KMS-11 (cell line): ENCODE results near the gene CENPA.

ENCODE experiments used
- H2AFZ ChIP-seq: fragments of 200-600 bp; sonication (generic); 2 replicates; pipeline ENCODE4 v1.6.1; 2016; ENCODE audit warnings: antibody characterized with exemption, mixed run types, low read depth
- H3K27ac ChIP-seq: fragments of 200-600 bp; sonication (generic); 2 replicates; pipeline ENCODE4 v1.6.1; 2016; ENCODE audit warnings: mild to moderate bottlenecking, mixed run types
- H3K27me3 ChIP-seq: fragments of 200-600 bp; sonication (generic); 2 replicates; pipeline ENCODE4 v1.6.1; 2017; ENCODE audit warnings: mild to moderate bottlenecking, low read depth, mixed run types, moderate library complexity; ENCODE audit not compliant: insufficient read depth
- H3K36me3 ChIP-seq: fragments of 200-600 bp; sonication (generic); 2 replicates; pipeline ENCODE4 v1.6.1; 2017; ENCODE audit warnings: mild to moderate bottlenecking, mixed run types; ENCODE audit not compliant: insufficient read depth
- H3K4me1 ChIP-seq: fragments of 200-600 bp; sonication (generic); 2 replicates; pipeline ENCODE4 v1.6.1; 2016; ENCODE audit warnings: mild to moderate bottlenecking, low read depth, mixed run types; ENCODE audit not compliant: poor library complexity, severe bottlenecking
- H3K4me2 ChIP-seq: fragments of 200-600 bp; sonication (generic); 2 replicates; pipeline ENCODE4 v1.7.0; 2016; ENCODE audit warnings: mild to moderate bottlenecking, mixed run types
- H3K4me3 ChIP-seq: fragments of 200-600 bp; sonication (generic); IDR thresholded peaks from 2 replicates; pipeline ENCODE4 v1.6.1; 2017; ENCODE audit warnings: low read depth, low read length, mixed read lengths; ENCODE audit not compliant: insufficient read depth
- H3K79me2 ChIP-seq: fragments of 200-600 bp; sonication (generic); 2 replicates; pipeline ENCODE4 v1.6.1; 2016; ENCODE audit warnings: low read depth, mixed run types; ENCODE audit not compliant: insufficient read depth
- H3K9ac ChIP-seq: fragments of 200-600 bp; sonication (generic); 2 replicates; pipeline ENCODE4 v1.6.1; 2016; ENCODE audit warnings: mild to moderate bottlenecking, mixed run types
- H4K20me1 ChIP-seq: fragments of 200-600 bp; sonication (generic); 2 replicates; pipeline ENCODE4 v1.6.1; 2016; ENCODE audit warnings: mild to moderate bottlenecking, mixed run types; ENCODE audit not compliant: insufficient read depth
- CTCF ChIP-seq: fragments of 200-600 bp; sonication (generic); conservative IDR thresholded peaks from 2 replicates; pipeline ENCODE4 v1.6.1; 2017; ENCODE audit warnings: low read depth, mild to moderate bottlenecking, antibody characterized with exemption, low read length, moderate library complexity, mixed read lengths

The CENPA gene

GRCh38 chr2:26785431-26786206 lies at the start of gene CENPA:
TSS of gene CENPA (plus strand) at chr2:26786056. CDS start at chr2:26786197, 141 bp downstream.
- Histone ChIP-seq H3K4me1 (peaks cover 15% of the 10 kb centered on the region), H3K4me3 (peak within 1 kb of the TSS; percentile 23), H3K27me3 (no peaks in the 10 kb centered on the region), H3K27ac (peak within 1 kb of the TSS; percentile 63), H3K9ac (peak within 1 kb of the TSS; percentile 73), H3K36me3 (no peaks in the 10 kb centered on the region; the same call in 1 of the 2 replicates), H3K79me2 (peaks cover 44% of the 10 kb centered on the region), H2AFZ (peak within 1 kb of the TSS; percentile 84), H4K20me1 (no peaks in the 10 kb centered on the region), H3K4me2 (peak within 1 kb of the TSS; percentile 76)
- peak; percentile 43 for TF ChIP-seq CTCF

GRCh38 chr2:26737221-26737620 lies 48.6 kb upstream of the CENPA start:
- H2AFZ ChIP-seq = no peak overlapping the region
- no peaks in the 10 kb centered on the region for H3K79me2 ChIP-seq
- no peaks in the 10 kb centered on the region for H3K4me1 ChIP-seq
- TF ChIP-seq CTCF = no peak
- no peaks in the 10 kb centered on the region for H4K20me1 ChIP-seq
- H3K9ac ChIP-seq = no peak overlapping the region
- no peak overlapping the region for H3K27ac ChIP-seq
- peaks cover 7% of the 10 kb centered on the region; the same call in 1 of the 2 replicates for H3K27me3 ChIP-seq
- H3K36me3 ChIP-seq = no peaks in the 10 kb centered on the region
- H3K4me2 ChIP-seq = no peak overlapping the region
- no peak overlapping the region for H3K4me3 ChIP-seq

GRCh38 chr2:26738481-26738880 lies 47.4 kb upstream of the CENPA start:
- H3K4me1 ChIP-seq = no peaks in the 10 kb centered on the region
- no peak overlapping the region for H2AFZ ChIP-seq
- no peak overlapping the region for H3K9ac ChIP-seq
- no peaks in the 10 kb centered on the region for H3K36me3 ChIP-seq
- H4K20me1 ChIP-seq = no peaks in the 10 kb centered on the region
- H3K4me3 ChIP-seq = no peak overlapping the region
- TF ChIP-seq CTCF = no peak
- no peaks in the 10 kb centered on the region for H3K79me2 ChIP-seq
- no peak overlapping the region for H3K4me2 ChIP-seq
- no peaks in the 10 kb centered on the region; the same call in 1 of the 2 replicates for H3K27me3 ChIP-seq
- no peak overlapping the region for H3K27ac ChIP-seq

GRCh38 chr2:26739514-26739913 lies 46.3 kb upstream of the CENPA start:
- Histone ChIP-seq H3K36me3 (no peaks in the 10 kb centered on the region), H4K20me1 (no peaks in the 10 kb centered on the region), H3K79me2 (no peaks in the 10 kb centered on the region), H3K9ac (no peak overlapping the region), H3K27me3 (no peaks in the 10 kb centered on the region; the same call in 1 of the 2 replicates), H3K4me1 (no peaks in the 10 kb centered on the region), H2AFZ (no peak overlapping the region), H3K4me3 (no peak overlapping the region), H3K27ac (no peak overlapping the region), H3K4me2 (no peak overlapping the region)
- no peak for TF ChIP-seq CTCF
